Measurements from ENCODE around the gene APOBEC3F. TPM values are rescaled to one million over a fixed set of nuclear protein-coding genes. Genes with fewer than 3 reads are reported as not detected.
"Not testable (repeated sequence)": the region's sequence is repeated elsewhere in the genome, so short reads cannot be mapped to it uniquely, and the experiment has no call there.

Gene APOBEC3F
- total RNA-seq, 4 donors from 2014 or later = 2.5 to 6.0 (median 5.0) TPM

- intact Hi-C loops (cut with DNase I) = no loop called here
- Histone ChIP-seq H3K27me3 (no peaks in the 10 kb centered on the region), H3K27ac (peak within 1 kb of the TSS; percentile 41 to 80 (median 78)), H3K4me3 (replicated peaks in 1 of 3) (peak within 1 kb of the TSS in 2 of 3 donors; percentile 16 to 36), H3K4me1 (peaks cover 8 to 22% of the 10 kb centered on the region in 2 donors), H3K9me3 (no peaks in the 10 kb centered on the region), H3K36me3 (no peaks in the 10 kb centered on the region)
- DNase-seq = peak; percentile 84 to 86
- TF ChIP-seq POLR2A (IDR thresholded peaks at IDR 0.05) (peak; percentile 13 to 69), CTCF (IDR thresholded peaks at IDR 0.05) (no peak)
- 14 to 22% methylated on average over 12 to 14 of the region's 18 CpGs for WGBS, 2 donors
Observed at GRCh38 chr22:39013942-39014722, 26.5 kb upstream of the APOBEC3F start, which contains the start of gene APOBEC3C. Gene APOBEC3C, plus strand, starts transcription at chr22:39014257. Its CDS starts 106 bp downstream, at chr22:39014363.

GRCh38 chr22:39014723-39015121, 25.9 kb upstream of the APOBEC3F start:
- DNase-seq; intact Hi-C loops (cut with DNase I); H3K36me3 ChIP-seq; H3K9me3 ChIP-seq; H3K27me3 ChIP-seq: not testable (repeated sequence)
- 48 to 56% methylated on average over 6 of the region's 6 CpGs for WGBS, 2 donors
- peaks cover 8 to 22% of the 10 kb centered on the region in 2 donors for H3K4me1 ChIP-seq
- H3K4me3 ChIP-seq (replicated peaks in 1 of 3) = peak overlapping the region in 2 of 3 donors; percentile 16 to 36
- peak overlapping the region; percentile 41 to 80 (median 78) for H3K27ac ChIP-seq

GRCh38 chr22:39016592-39016991, 24.1 kb upstream of the APOBEC3F start:
- Histone ChIP-seq H3K27ac (no peak overlapping the region), H3K9me3 (no peaks in the 10 kb centered on the region), H3K4me3 (replicated peaks in 1 of 3) (no peak overlapping the region), H3K27me3 (no peaks in the 10 kb centered on the region), H3K4me1 (peaks cover 8 to 30% of the 10 kb centered on the region in 2 donors), H3K36me3 (no peaks in the 10 kb centered on the region)
- TF ChIP-seq CTCF (IDR thresholded peaks at IDR 0.05) (no peak), POLR2A (IDR thresholded peaks at IDR 0.05) (no peak)
- intact Hi-C loops (cut with DNase I) = no loop called here
- DNase-seq = no peak
- WGBS, 2 donors = 94 to 96% methylated on average over 13 of the region's 13 CpGs

GRCh38 chr22:39017596-39018365, 22.9 kb upstream of the APOBEC3F start:
- intact Hi-C loops (cut with DNase I) = no loop called here
- Histone ChIP-seq H3K27ac (no peak overlapping the region), H3K9me3 (no peaks in the 10 kb centered on the region), H3K36me3 (no peaks in the 10 kb centered on the region), H3K27me3 (no peaks in the 10 kb centered on the region), H3K4me3 (replicated peaks in 1 of 3) (no peak overlapping the region), H3K4me1 (peaks cover 8 to 35% of the 10 kb centered on the region in 2 donors)
- DNase-seq = no peak
- WGBS, 2 donors = 84 to 93% methylated on average over 13 to 18 of the region's 18 CpGs
- TF ChIP-seq CTCF (IDR thresholded peaks at IDR 0.05) = no peak
- no peak for TF ChIP-seq POLR2A (IDR thresholded peaks at IDR 0.05)

GRCh38 chr22:39020021-39020651, 20.5 kb upstream of the APOBEC3F start:
- Histone ChIP-seq H3K4me3 (replicated peaks in 1 of 3) (peak overlapping the region in 1 of 3 donors; percentile 19), H3K27ac (peak overlapping the region in 2 of 3 donors; percentile 65 to 70), H3K4me1 (peaks cover under 1 to 15% of the 10 kb centered on the region in 2 donors)
- intact Hi-C loops (cut with DNase I); H3K27me3 ChIP-seq; H3K36me3 ChIP-seq; H3K9me3 ChIP-seq: not testable (repeated sequence)
- WGBS, 2 donors = 51 to 53% methylated on average over 12 to 15 of the region's 15 CpGs
- DNase-seq = peak in 1 of 2 donors; percentile 11

All from thyroid gland (tissue), 4 donors.